Vagina (tissue), 2 donors: ENCODE results near the gene CHRNA10. TPM values are rescaled to one million over a fixed set of nuclear protein-coding genes. Genes with fewer than 3 reads are reported as not detected.

Experiments used
- DNase-seq, 2 donors: peaks; one replicate each; pipeline ENCODE4 v3.0.0-alpha.2; 2017; ENCODE audit errors: extremely low spot score in 2 of 2
- H3K27ac ChIP-seq: fragments of 200-600 bp; sonication (generic); one replicate; pipeline ENCODE4 v1.5.1; 2019
- H3K27me3 ChIP-seq: fragments of 200-600 bp; sonication (generic); one replicate; pipeline ENCODE4 v1.5.1; 2019
- H3K36me3 ChIP-seq, 2 donors: fragments of 200-600 bp; sonication (generic); one replicate each; pipeline ENCODE4 v1.5.1; 2017 to 2019
- H3K4me1 ChIP-seq: fragments of 200-600 bp; sonication (generic); one replicate; pipeline ENCODE4 v1.5.1; 2019
- H3K4me3 ChIP-seq, 2 donors: fragments of 200-600 bp; sonication (generic); 1 replicate in 1 of 2; 2 replicates in 1 of 2; pipeline ENCODE4 v1.5.1; 2016 to 2019
- H3K9me3 ChIP-seq: fragments of 200-600 bp; sonication (generic); one replicate; pipeline ENCODE4 v1.5.1; 2019
- POLR2A ChIP-seq, 2 donors: fragments of 450-650 bp; IDR thresholded peaks; one replicate each; pipeline ENCODE4 v1.6.1; 2017; ENCODE audit warnings: antibody characterized with exemption in 2 of 2, mild to moderate bottlenecking in 2 of 2, moderate library complexity in 2 of 2
- POLR2AphosphoS5 ChIP-seq, 2 donors: sonication (generic); formaldehyde crosslinking; IDR thresholded peaks; one replicate each; pipeline ENCODE4 v1.9.0; 2017; ENCODE audit warnings: antibody characterized with exemption in 2 of 2, mild to moderate bottlenecking in 2 of 2, low read depth in 1 of 2; ENCODE audit not compliant: insufficient read depth in 1 of 2
- intact Hi-C: fragments of 100-400 bp; cut with DNase I; formaldehyde crosslinking; loops from one replicate; pipeline ENCODE4 v1.15.1; 2023
- total RNA-seq: library from RNA; depleted of rRNA; stranded (reverse); fragments of >200 nt; gene quantifications from one replicate; pipeline ENCODE4 v1.2.3, GENCODE V29; 2016
- TF ChIP-seq, protein P1 (sequence below), 3 experiments: fragments of 450-650 bp in 2 of 3; fragments of 200-600 bp in 1 of 3; sonication (generic) in 1 of 3; IDR thresholded peaks; one replicate each; pipeline ENCODE4 v1.5.1; 2017 to 2019; ENCODE audit warnings: antibody characterized with exemption in 3 of 3, mild to moderate bottlenecking in 2 of 3, moderate library complexity in 2 of 3

CHRNA10 gene, protein sequence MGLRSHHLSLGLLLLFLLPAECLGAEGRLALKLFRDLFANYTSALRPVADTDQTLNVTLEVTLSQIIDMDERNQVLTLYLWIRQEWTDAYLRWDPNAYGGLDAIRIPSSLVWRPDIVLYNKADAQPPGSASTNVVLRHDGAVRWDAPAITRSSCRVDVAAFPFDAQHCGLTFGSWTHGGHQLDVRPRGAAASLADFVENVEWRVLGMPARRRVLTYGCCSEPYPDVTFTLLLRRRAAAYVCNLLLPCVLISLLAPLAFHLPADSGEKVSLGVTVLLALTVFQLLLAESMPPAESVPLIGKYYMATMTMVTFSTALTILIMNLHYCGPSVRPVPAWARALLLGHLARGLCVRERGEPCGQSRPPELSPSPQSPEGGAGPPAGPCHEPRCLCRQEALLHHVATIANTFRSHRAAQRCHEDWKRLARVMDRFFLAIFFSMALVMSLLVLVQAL
- total RNA-seq, result not detected

DNA sequence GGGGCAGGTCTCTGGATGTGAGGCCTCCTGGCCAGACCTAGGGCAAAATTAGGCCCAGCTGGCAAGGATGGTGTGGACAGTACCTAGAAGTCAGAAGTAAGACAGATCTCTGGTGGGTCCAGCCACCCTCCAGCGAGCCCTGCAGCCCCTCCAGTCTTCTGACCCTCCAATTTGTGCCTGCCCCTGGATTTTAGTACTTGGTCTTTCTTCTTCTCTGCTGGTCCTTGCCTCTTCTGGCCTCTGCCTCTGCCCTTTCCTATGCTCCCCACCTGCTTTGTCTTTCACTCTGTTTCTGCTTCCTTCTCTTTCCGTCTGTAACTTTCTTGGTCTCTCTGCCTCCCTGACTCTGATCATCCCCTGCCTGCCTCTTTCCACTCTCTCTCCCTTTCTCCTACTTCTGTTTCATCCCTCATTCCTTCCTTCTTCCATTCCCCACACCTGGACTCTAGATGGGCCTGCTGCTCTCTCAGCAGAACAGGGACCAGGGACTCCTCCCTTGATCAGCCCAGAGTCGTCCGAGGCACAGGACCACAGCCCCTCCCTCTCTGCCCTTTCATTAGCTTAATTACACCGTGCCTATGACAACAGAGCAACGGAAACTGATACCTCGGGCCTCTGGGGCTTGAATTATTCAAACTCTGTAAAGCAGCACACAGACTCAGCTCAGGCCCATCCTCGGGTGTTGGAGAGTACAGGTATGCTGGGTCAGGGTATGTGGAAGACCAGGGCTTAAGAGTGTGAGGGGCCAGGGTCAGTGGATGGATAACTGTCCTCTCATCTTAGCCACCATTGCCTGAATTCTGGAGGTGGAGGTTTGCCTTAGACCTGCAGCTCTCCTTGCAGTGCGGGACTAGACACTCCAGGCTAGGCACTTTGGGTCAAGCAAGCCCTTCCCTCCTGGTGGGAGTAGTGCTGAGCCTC, at the start of gene CHRNA10:
CHRNA10 (minus strand) TSS at position 51 of the 921 bp plus-strand sequence. CDS start 72 bp downstream, outside the sequence.
- intact Hi-C loops, result no loop called here
- TF ChIP-seq, protein P1, sequence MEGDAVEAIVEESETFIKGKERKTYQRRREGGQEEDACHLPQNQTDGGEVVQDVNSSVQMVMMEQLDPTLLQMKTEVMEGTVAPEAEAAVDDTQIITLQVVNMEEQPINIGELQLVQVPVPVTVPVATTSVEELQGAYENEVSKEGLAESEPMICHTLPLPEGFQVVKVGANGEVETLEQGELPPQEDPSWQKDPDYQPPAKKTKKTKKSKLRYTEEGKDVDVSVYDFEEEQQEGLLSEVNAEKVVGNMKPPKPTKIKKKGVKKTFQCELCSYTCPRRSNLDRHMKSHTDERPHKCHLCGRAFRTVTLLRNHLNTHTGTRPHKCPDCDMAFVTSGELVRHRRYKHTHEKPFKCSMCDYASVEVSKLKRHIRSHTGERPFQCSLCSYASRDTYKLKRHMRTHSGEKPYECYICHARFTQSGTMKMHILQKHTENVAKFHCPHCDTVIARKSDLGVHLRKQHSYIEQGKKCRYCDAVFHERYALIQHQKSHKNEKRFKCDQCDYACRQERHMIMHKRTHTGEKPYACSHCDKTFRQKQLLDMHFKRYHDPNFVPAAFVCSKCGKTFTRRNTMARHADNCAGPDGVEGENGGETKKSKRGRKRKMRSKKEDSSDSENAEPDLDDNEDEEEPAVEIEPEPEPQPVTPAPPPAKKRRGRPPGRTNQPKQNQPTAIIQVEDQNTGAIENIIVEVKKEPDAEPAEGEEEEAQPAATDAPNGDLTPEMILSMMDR (IDR thresholded peaks at IDR 0.05), result no peak
- TF ChIP-seq POLR2AphosphoS5 (IDR thresholded peaks at IDR 0.05; ENCODE audit: insufficient read depth in 1 of 2, low read depth in 1 of 2) (no peak), POLR2A (IDR thresholded peaks at IDR 0.05) (no peak)
- Histone ChIP-seq H3K27ac (no peak within 1 kb of the TSS), H3K4me3 (no peak within 1 kb of the TSS), H3K9me3 (no peaks in the 10 kb centered on the region), H3K36me3 (peaks cover 0 to 77% of the 10 kb centered on the region in 2 donors), H3K27me3 (no peaks in the 10 kb centered on the region), H3K4me1 (no peaks in the 10 kb centered on the region)
- DNase-seq, result no peak

DNA sequence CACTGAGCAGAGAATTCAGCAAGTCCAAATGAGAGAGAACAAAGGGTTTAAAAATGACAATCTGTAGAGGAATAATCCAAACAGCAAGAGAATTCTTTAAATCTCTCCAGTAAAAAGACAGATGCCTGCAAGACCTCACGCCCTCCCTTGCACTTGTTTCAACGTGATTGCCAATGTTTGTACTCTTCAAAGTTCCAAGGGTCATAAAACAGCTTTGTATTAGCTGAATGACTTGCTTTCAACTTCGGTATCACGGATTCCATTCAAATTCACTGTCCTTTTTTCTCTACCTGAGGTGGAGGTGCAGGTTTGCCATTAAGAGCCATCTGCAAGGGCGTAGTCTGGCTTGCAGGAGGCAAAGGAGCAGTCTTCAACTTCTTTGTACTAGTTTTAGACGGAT, 41.1 kb upstream of the CHRNA10 start:
- peaks cover 0 to 44% of the 10 kb centered on the region in 2 donors for H3K36me3 ChIP-seq
- TF ChIP-seq POLR2AphosphoS5 (IDR thresholded peaks at IDR 0.05; ENCODE audit: insufficient read depth in 1 of 2, low read depth in 1 of 2), result no peak
- TF ChIP-seq POLR2A (IDR thresholded peaks at IDR 0.05), result no peak
- TF ChIP-seq, protein P1 (IDR thresholded peaks at IDR 0.05), result no peak
- intact Hi-C loops, result no loop called here
- no peaks in the 10 kb centered on the region for H3K27me3 ChIP-seq
- H3K9me3 ChIP-seq, result no peaks in the 10 kb centered on the region
- H3K27ac ChIP-seq, result no peak overlapping the region
- no peak overlapping the region for H3K4me3 ChIP-seq
- peaks cover 11% of the 10 kb centered on the region for H3K4me1 ChIP-seq
- no peak for DNase-seq

DNA sequence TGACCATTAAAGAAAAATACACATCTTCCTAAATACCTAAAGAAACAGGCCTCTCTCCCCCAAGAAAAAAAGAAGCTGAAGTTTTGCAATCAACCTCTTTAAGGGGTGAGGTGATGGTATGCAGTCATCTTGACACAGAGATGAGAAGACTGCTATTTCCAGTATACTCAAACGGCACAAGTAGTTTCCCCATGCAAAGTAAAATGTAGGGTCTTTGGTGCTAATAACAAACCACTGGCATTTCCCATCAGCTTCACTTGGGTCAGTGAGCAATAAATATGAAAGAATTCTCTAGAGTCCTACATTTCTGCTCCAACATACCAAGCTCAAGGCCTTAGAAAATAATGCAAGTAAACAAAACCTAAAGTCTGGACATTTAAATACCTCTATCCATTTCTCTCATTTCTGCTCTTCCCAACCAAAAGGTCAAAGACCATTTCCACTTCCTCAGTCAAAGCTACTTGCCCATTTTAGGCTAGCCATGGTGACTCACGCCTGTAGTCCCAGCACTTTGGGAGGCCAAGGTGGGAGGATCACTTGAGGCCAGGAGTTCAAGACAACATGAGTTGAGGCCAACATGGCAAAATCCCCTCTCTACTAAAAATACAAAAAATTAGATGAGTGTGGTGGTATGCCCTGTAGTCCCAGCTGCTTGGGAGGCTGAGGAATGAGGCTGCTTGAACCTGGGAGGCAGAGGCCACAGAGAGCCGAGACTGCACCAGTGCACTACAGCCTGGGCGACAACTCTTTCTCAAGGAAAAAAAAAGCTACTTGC, 39.5 kb upstream of the CHRNA10 start:
- Histone ChIP-seq H3K9me3 (no peaks in the 10 kb centered on the region), H3K36me3 (peaks cover 0 to 36% of the 10 kb centered on the region in 2 donors), H3K4me1 (peaks cover 11% of the 10 kb centered on the region), H3K27me3 (no peaks in the 10 kb centered on the region), H3K4me3 (no peak overlapping the region), H3K27ac (no peak overlapping the region)
- no peak for DNase-seq
- no peak for TF ChIP-seq POLR2AphosphoS5 (IDR thresholded peaks at IDR 0.05; ENCODE audit: insufficient read depth in 1 of 2, low read depth in 1 of 2)
- no peak for TF ChIP-seq POLR2A (IDR thresholded peaks at IDR 0.05)
- TF ChIP-seq, protein P1 (IDR thresholded peaks at IDR 0.05), result no peak
- intact Hi-C loops, result no loop called here

DNA sequence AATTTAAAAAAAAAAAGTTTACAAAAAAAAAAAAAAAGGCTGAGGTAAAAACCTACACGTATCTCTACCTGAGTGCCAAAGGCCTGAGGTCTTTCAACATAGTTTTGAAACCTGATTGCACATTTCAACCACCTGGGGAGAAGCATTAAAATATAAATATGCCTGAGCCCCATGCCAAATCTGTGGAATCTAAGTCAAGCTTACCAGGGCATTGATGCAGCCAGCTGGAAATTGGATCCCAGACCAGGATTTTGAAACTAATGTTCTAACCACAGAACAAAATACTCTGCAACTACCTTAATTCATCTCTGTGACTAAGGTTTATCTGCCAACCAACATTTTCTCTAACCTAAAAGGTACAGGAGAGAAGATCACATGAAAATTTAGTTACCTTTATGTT, 38.8 kb upstream of the CHRNA10 start:
- TF ChIP-seq POLR2A (IDR thresholded peaks at IDR 0.05) (no peak), POLR2AphosphoS5 (IDR thresholded peaks at IDR 0.05; ENCODE audit: insufficient read depth in 1 of 2, low read depth in 1 of 2) (no peak)
- TF ChIP-seq, protein P1 (IDR thresholded peaks at IDR 0.05), result no peak
- no peak for DNase-seq
- H3K4me1 ChIP-seq, result peaks cover 11% of the 10 kb centered on the region
- H3K27ac ChIP-seq, result no peak overlapping the region
- H3K4me3 ChIP-seq, result no peak overlapping the region
- no peaks in the 10 kb centered on the region for H3K27me3 ChIP-seq
- intact Hi-C loops, result no loop called here
- H3K9me3 ChIP-seq, result no peaks in the 10 kb centered on the region
- H3K36me3 ChIP-seq, result peaks cover 0 to 36% of the 10 kb centered on the region in 2 donors
